Neural crest cell (in vitro differentiated cells): Measurements from ENCODE around the gene PQBP1. TPM values are rescaled to one million over a fixed set of nuclear protein-coding genes. Genes with fewer than 3 reads are reported as not detected.
A peak's percentile ranks its signal among the peaks of the same experiment; 100 is the strongest.

ENCODE experiments used
- DNase-seq: peaks from one replicate; pipeline ENCODE4 v3.0.0; 2021; ENCODE audit warnings: low read depth, mixed read lengths, low spot score
- H3K27ac Mint-ChIP-seq: one replicate; pipeline ENCODE4 v1.8.0; 2021; ENCODE audit warnings: mild to moderate bottlenecking, mixed read lengths; ENCODE audit not compliant: unreplicated experiment
- H3K27me3 Mint-ChIP-seq: 2 replicates; pipeline ENCODE4 v1.8.0; 2021; ENCODE audit warnings: low read depth, mild to moderate bottlenecking, mixed read lengths
- H3K36me3 Mint-ChIP-seq: 2 replicates; pipeline ENCODE4 v1.8.0; 2021; ENCODE audit warnings: low read depth, mild to moderate bottlenecking, mixed read lengths
- H3K4me1 Mint-ChIP-seq: 2 replicates; pipeline ENCODE4 v1.8.0; 2021; ENCODE audit warnings: mixed read lengths
- H3K4me3 Mint-ChIP-seq: one replicate; pipeline ENCODE4 v1.8.0; 2021; ENCODE audit warnings: mild to moderate bottlenecking, mixed read lengths
- H3K9me3 Mint-ChIP-seq: 2 replicates; pipeline ENCODE4 v1.8.0; 2021; ENCODE audit warnings: mixed read lengths
- total RNA-seq: library from RNA; stranded (reverse); gene quantifications from 2 replicates; pipeline ENCODE4 v1.2.1, GENCODE V29; 2021
- TF ChIP-seq, protein P1 (sequence below): fragments of 200-600 bp; sonication (generic); conservative IDR thresholded peaks from 2 replicates; pipeline ENCODE4 v1.5.0; 2021; ENCODE audit warnings: antibody characterized with exemption, mild to moderate bottlenecking

Gene PQBP1
- total RNA-seq, 1 donor from 2014 or later, result 98.4 TPM

DNA sequence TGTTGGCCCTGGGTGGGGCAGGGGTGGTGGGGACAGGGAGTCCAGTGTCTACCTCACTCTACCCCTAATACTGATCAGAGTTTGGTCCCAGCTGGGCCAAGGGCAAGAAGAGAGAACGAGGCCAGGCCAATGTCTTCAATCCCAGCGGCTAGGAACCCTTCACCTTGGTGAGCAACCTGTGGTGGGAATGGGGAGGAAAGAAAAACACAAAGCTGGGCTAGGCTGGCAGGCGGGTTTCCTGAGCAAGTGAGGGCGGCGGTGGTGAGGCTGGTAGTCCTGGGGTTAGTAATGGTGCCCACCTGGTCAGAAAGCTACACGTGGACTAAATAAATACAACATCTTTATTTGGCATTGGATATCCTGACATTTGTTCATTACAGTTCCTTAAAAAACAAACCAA is 5.6 kb downstream of the PQBP1 start:
- Mint-ChIP-seq H3K36me3 (peaks cover 16% of the 10 kb centered on the region), H3K9me3 (no peaks in the 10 kb centered on the region), H3K27ac (no peak overlapping the region), H3K4me3 (no peak overlapping the region), H3K27me3 (no peaks in the 10 kb centered on the region), H3K4me1 (peaks cover 3% of the 10 kb centered on the region)
- TF ChIP-seq, protein P1, sequence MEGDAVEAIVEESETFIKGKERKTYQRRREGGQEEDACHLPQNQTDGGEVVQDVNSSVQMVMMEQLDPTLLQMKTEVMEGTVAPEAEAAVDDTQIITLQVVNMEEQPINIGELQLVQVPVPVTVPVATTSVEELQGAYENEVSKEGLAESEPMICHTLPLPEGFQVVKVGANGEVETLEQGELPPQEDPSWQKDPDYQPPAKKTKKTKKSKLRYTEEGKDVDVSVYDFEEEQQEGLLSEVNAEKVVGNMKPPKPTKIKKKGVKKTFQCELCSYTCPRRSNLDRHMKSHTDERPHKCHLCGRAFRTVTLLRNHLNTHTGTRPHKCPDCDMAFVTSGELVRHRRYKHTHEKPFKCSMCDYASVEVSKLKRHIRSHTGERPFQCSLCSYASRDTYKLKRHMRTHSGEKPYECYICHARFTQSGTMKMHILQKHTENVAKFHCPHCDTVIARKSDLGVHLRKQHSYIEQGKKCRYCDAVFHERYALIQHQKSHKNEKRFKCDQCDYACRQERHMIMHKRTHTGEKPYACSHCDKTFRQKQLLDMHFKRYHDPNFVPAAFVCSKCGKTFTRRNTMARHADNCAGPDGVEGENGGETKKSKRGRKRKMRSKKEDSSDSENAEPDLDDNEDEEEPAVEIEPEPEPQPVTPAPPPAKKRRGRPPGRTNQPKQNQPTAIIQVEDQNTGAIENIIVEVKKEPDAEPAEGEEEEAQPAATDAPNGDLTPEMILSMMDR, result no peak
- no peak for DNase-seq

DNA sequence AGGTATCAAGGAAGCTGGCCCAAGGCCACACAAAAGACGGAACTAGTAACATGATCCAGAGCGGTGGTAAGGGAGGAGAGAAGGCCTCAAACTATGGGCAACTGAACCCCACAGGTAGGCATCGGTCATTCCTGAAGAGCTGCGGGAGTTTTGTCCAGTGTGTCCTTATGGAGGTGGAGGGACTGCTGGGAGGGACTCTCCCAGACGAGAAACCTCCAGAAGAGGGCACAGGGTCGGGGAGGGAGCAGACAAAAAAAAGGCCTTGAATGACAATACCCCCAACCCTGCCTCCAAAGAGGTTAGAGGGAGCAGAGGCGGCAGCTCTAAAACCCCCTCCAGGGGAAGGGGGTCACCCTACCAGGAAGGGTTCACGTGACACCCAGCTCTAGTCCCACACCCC is 6.5 kb downstream of the PQBP1 start:
- Mint-ChIP-seq H3K4me1 (no peaks in the 10 kb centered on the region), H3K9me3 (no peaks in the 10 kb centered on the region), H3K4me3 (peak overlapping the region; percentile 38), H3K27me3 (no peaks in the 10 kb centered on the region), H3K36me3 (peaks cover 16% of the 10 kb centered on the region), H3K27ac (no peak overlapping the region)
- TF ChIP-seq, protein P1, result no peak
- no peak for DNase-seq

DNA sequence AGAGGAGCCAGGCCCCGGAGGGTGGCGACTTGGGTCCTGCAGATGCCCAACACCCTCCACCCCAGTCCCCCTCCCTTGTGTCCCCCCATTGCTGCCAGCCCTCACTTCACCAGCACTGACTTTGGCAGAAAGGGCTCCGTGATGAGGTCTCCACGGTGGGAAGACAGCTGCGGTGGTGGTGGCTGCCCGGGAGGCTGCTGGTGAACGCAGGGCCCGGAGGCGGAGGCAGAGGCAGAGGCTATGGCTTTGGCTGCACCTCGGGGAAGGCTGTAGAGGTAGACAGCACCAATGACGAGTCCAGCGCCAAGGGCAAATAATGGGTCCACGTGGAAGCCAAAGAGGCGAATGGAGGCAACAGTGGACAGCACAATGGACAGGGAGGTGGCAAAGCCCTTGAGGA is 6.9 kb downstream of the PQBP1 start:
- Mint-ChIP-seq H3K9me3 (no peaks in the 10 kb centered on the region), H3K4me1 (no peaks in the 10 kb centered on the region), H3K36me3 (peaks cover 16% of the 10 kb centered on the region), H3K27me3 (no peaks in the 10 kb centered on the region), H3K4me3 (no peak overlapping the region), H3K27ac (no peak overlapping the region)
- DNase-seq, result no peak
- TF ChIP-seq, protein P1, result no peak

DNA sequence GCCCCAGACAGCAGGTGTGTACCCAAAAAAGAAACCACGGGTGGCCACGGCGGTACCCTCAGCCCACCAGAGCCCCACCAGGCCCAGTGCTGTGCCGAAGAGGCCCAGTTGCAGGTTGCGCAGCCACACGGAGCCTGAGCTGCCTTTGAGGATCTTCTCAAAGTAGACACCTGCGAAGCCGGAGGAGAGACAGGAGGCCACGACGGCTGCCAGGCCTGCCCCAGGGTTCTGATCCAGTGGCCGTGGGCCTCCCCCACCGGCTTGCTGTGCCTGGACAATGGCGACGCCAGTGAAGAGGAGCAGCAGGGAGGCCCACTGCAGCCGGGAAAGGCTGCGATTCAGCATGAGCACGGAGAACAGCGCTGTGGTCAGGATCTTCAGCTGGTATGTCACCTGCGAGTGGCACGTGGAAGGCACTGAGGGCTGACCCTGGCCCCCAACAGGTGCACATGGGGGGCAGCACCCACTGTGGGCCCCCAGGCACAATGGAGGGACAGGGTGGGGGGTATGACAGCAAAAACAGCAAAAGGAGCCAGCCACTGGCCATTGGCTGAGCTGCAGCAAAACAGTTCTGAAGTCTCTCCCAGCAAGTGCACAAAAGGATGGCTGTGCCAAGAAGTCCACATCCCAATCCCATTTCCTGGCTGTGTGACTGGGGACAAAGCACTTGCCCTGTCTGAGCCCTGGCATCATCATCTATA is 7.5 kb downstream of the PQBP1 start:
- H3K27me3 Mint-ChIP-seq, result no peaks in the 10 kb centered on the region
- H3K36me3 Mint-ChIP-seq, result peaks cover 16% of the 10 kb centered on the region
- peak overlapping the region; percentile 23 for H3K4me3 Mint-ChIP-seq
- H3K27ac Mint-ChIP-seq, result no peak overlapping the region
- no peak for DNase-seq
- H3K4me1 Mint-ChIP-seq, result no peaks in the 10 kb centered on the region
- no peaks in the 10 kb centered on the region for H3K9me3 Mint-ChIP-seq
- TF ChIP-seq, protein P1, result no peak

DNA sequence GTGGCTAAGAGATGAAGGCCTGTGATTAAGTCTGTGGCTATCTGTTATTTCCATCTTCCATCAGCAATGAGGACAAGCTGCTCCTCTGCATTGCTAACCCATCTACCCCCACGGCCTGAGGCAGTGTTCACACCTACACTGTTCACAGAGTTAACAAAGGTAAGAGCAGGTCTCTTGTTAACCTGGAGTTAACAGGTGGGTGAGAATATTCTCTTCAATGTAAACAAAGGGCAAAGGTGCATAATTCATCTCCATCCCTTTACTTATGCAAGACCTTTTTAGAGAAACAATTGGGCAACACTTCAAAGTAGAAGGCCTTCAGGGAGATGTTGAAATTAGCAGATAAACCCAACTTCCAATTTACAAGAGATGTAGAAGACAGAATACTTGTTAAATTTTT is 10.9 kb downstream of the PQBP1 start:
- H3K36me3 Mint-ChIP-seq, result peaks cover 6% of the 10 kb centered on the region
- H3K9me3 Mint-ChIP-seq, result no peaks in the 10 kb centered on the region
- H3K4me3 Mint-ChIP-seq, result peak overlapping the region; percentile 54
- H3K27me3 Mint-ChIP-seq, result no peaks in the 10 kb centered on the region
- TF ChIP-seq, protein P1, result no peak
- no peak overlapping the region for H3K27ac Mint-ChIP-seq
- peaks cover 20% of the 10 kb centered on the region for H3K4me1 Mint-ChIP-seq
- no peak for DNase-seq
